Loucy (cell line): ENCODE measurements around the gene ENPP1.

ENCODE experiments used
- H2AFZ ChIP-seq: fragments of 200-600 bp; sonication (generic); 2 replicates; pipeline ENCODE4 v1.6.0; 2016; ENCODE audit warnings: antibody characterized with exemption, mild to moderate bottlenecking, low read length, moderate library complexity
- H3F3A ChIP-seq: fragments of 200-600 bp; 2 replicates; pipeline ENCODE4 v1.6.0; 2016; ENCODE audit warnings: antibody characterized with exemption, low read depth, mild to moderate bottlenecking
- H3K27me3 ChIP-seq: fragments of 200-600 bp; sonication (generic); 2 replicates; pipeline ENCODE4 v1.6.1; 2014; ENCODE audit warnings: low read length, mild to moderate bottlenecking; ENCODE audit not compliant: insufficient read depth, poor library complexity, severe bottlenecking
- H3K36me3 ChIP-seq: fragments of 200-600 bp; sonication (generic); 2 replicates; pipeline ENCODE4 v1.6.1; 2016; ENCODE audit warnings: low read length; ENCODE audit not compliant: insufficient read depth
- H3K4me1 ChIP-seq: fragments of 200-600 bp; sonication (generic); 2 replicates; pipeline ENCODE4 v1.5.1; 2014; ENCODE audit warnings: low read length, mild to moderate bottlenecking; ENCODE audit not compliant: insufficient read depth, poor library complexity, severe bottlenecking
- H3K4me2 ChIP-seq: fragments of 200-600 bp; sonication (generic); 2 replicates; pipeline ENCODE4 v1.6.0; 2014; ENCODE audit warnings: antibody characterized with exemption, low read length, low read depth, mild to moderate bottlenecking; ENCODE audit not compliant: poor library complexity, severe bottlenecking
- H3K4me3 ChIP-seq: fragments of 200-600 bp; sonication (generic); 2 replicates; pipeline ENCODE4 v1.5.1; 2014; ENCODE audit warnings: low read length, mild to moderate bottlenecking, mixed read lengths; ENCODE audit not compliant: poor library complexity, severe bottlenecking
- H3K79me2 ChIP-seq: fragments of 200-600 bp; sonication (generic); 2 replicates; pipeline ENCODE4 v1.6.1; 2014; ENCODE audit warnings: low read length; ENCODE audit not compliant: insufficient read depth
- H3K9ac ChIP-seq: fragments of 200-600 bp; sonication (generic); 2 replicates; pipeline ENCODE4 v1.6.0; 2014; ENCODE audit warnings: mild to moderate bottlenecking, low read depth, low read length, moderate library complexity; ENCODE audit not compliant: poor library complexity, severe bottlenecking
- H3K9me2 ChIP-seq: fragments of 200-600 bp; sonication (generic); replicated peaks from 2 replicates; pipeline ENCODE4 v1.6.1; 2016; ENCODE audit warnings: low read depth, low read length, mixed read lengths
- H3K9me3 ChIP-seq: fragments of 200-600 bp; sonication (generic); 2 replicates; pipeline ENCODE4 v1.6.1; 2014; ENCODE audit warnings: mild to moderate bottlenecking, antibody characterized with exemption, low read length, low read depth; ENCODE audit not compliant: insufficient read depth
- H4K20me1 ChIP-seq: fragments of 200-600 bp; sonication (generic); 2 replicates; pipeline ENCODE4 v1.6.0; 2014; ENCODE audit warnings: antibody characterized with exemption, low read length, mild to moderate bottlenecking; ENCODE audit not compliant: insufficient read depth, poor library complexity, severe bottlenecking
- EZH2phosphoT487 ChIP-seq: fragments of 200-600 bp; IDR thresholded peaks from 2 replicates; pipeline ENCODE4 v1.6.1; 2018; ENCODE audit warnings: antibody characterized with exemption, mild to moderate bottlenecking, moderate library complexity, borderline replicate concordance
- TF ChIP-seq, protein P1 (sequence below): fragments of 200-600 bp; sonication (generic); conservative IDR thresholded peaks from 2 replicates; pipeline ENCODE4 v1.5.1; 2014; ENCODE audit warnings: mild to moderate bottlenecking, antibody characterized with exemption, low read length

Gene ENPP1

DNA sequence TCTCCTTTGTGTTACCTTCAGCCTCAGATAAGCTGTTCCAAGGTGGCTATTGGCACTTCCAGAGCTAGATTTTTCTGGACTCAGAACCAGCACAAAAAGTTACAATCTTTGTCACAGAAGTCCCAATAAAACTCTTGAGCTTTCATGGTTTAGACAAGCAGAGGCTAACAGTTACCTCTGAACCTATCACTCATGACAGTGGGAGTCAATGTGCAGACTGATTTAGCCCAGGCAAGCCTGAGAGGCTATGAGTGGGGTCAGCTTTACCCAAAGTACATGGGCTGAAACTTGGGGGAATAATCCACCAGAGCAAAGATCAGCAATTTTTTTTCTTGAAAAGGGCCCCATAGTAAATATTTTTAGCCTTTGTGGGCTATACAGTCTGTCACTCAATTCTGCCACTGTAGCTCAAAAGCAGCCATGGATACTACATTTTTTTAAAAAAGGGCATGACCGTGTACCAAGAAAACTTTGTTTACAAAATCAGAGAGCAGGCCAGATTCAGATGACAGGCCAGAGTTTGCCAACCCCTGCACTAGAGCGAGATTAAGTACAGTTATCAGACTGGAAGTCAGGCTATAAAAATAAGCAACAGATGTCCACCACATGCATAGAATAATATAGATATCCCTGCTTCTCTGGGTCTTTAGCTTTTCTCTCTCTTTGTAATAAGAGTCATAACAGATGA, 123.4 kb downstream of the ENPP1 start:
- H3K9me3 ChIP-seq, result no peaks in the 10 kb centered on the region
- TF ChIP-seq EZH2phosphoT487, result no peak
- TF ChIP-seq, protein P1, sequence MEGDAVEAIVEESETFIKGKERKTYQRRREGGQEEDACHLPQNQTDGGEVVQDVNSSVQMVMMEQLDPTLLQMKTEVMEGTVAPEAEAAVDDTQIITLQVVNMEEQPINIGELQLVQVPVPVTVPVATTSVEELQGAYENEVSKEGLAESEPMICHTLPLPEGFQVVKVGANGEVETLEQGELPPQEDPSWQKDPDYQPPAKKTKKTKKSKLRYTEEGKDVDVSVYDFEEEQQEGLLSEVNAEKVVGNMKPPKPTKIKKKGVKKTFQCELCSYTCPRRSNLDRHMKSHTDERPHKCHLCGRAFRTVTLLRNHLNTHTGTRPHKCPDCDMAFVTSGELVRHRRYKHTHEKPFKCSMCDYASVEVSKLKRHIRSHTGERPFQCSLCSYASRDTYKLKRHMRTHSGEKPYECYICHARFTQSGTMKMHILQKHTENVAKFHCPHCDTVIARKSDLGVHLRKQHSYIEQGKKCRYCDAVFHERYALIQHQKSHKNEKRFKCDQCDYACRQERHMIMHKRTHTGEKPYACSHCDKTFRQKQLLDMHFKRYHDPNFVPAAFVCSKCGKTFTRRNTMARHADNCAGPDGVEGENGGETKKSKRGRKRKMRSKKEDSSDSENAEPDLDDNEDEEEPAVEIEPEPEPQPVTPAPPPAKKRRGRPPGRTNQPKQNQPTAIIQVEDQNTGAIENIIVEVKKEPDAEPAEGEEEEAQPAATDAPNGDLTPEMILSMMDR, result no peak
- no peak overlapping the region for H3K4me3 ChIP-seq
- no peak overlapping the region for H3K4me2 ChIP-seq
- no peaks in the 10 kb centered on the region for H3K9me2 ChIP-seq
- no peak overlapping the region for H2AFZ ChIP-seq
- H3K27me3 ChIP-seq, result no peaks in the 10 kb centered on the region
- no peak overlapping the region for H3K9ac ChIP-seq
- no peaks in the 10 kb centered on the region for H3K79me2 ChIP-seq
- no peaks in the 10 kb centered on the region for H3K4me1 ChIP-seq
- no peaks in the 10 kb centered on the region for H4K20me1 ChIP-seq
- H3K36me3 ChIP-seq, result no peaks in the 10 kb centered on the region
- H3F3A ChIP-seq, result no peaks in the 10 kb centered on the region

DNA sequence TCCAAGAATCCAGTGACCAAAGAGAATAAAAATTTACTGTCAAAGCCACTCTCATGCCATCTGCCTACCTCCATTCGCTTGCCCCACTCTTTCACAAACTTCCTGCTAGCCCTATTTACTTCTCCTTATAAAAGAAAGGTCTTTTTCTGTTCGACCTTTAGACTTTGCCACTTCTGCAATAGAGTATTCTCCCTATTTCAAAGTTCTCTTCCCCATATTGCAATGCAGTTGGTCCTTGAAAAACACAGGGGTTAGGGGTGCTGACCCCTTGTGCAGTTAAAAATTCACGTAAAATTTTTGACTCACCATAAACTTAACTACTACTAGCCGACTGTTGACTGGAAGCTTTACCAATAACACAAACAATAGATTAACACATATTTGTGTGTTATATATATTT, 128.3 kb downstream of the ENPP1 start:
- no peaks in the 10 kb centered on the region for H3K79me2 ChIP-seq
- H4K20me1 ChIP-seq, result no peaks in the 10 kb centered on the region
- no peaks in the 10 kb centered on the region for H3K9me2 ChIP-seq
- no peak overlapping the region for H2AFZ ChIP-seq
- no peak overlapping the region for H3K4me2 ChIP-seq
- no peaks in the 10 kb centered on the region for H3K27me3 ChIP-seq
- TF ChIP-seq, protein P1, result no peak
- no peak for TF ChIP-seq EZH2phosphoT487
- no peaks in the 10 kb centered on the region for H3F3A ChIP-seq
- no peaks in the 10 kb centered on the region for H3K36me3 ChIP-seq
- no peak overlapping the region for H3K4me3 ChIP-seq
- H3K4me1 ChIP-seq, result no peaks in the 10 kb centered on the region
- no peaks in the 10 kb centered on the region for H3K9me3 ChIP-seq
- H3K9ac ChIP-seq, result no peak overlapping the region

DNA sequence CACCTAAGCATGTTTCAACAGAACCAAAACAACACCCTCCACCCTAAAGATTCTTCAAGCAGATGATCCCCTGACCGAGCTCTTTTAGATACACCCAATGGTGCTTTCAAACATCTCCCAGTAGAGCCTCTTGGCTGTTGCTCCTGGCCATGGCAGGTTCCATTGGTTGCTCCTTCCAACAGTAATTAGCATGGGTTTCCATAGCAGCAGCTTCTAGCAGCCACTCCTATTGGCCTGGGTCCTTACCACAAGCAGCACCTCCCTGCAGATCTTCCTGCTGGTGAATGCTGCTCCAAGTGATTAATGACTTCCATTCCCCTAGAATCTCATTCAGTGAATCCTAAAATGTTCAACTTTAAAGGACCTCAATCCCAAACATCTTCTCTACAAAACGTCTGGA, 129.4 kb downstream of the ENPP1 start:
- no peaks in the 10 kb centered on the region for H3F3A ChIP-seq
- H3K9me2 ChIP-seq, result no peaks in the 10 kb centered on the region
- H3K27me3 ChIP-seq, result no peaks in the 10 kb centered on the region
- H3K9me3 ChIP-seq, result no peaks in the 10 kb centered on the region
- no peak overlapping the region for H3K9ac ChIP-seq
- no peaks in the 10 kb centered on the region for H3K36me3 ChIP-seq
- H4K20me1 ChIP-seq, result no peaks in the 10 kb centered on the region
- no peak overlapping the region for H3K4me2 ChIP-seq
- H3K4me3 ChIP-seq, result no peak overlapping the region
- H3K79me2 ChIP-seq, result no peaks in the 10 kb centered on the region
- TF ChIP-seq, protein P1, result no peak
- TF ChIP-seq EZH2phosphoT487, result no peak
- H3K4me1 ChIP-seq, result no peaks in the 10 kb centered on the region
- H2AFZ ChIP-seq, result no peak overlapping the region
